ENCODE measurements around the gene DDOST.

Gene DDOST

DNA sequence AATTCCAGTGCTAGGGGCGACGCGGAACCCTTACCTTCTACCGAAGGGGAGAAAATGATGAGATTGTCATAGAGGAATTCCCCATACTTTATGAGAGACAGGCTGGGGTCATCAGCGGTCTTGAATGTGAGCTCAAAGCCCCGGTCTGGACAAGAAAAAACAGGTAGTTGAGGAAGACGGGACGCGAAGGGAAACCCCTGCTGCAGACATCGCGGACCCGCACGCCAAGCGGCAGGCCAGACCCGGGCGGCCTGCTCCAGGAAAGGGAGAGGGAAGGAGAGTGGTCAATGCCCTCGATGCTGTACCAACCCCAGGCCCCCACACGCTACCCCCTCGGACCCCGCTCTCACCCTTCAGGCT is 342 bp downstream of the DDOST start:
- peaks cover 10% of the 10 kb centered on the region for H3K4me1 ChIP-seq (ENCODE audit: insufficient read depth, low read length)
- H3K9ac ChIP-seq (ENCODE audit: low read depth, low read length), result peak overlapping the region; percentile 64
- H3K9me3 ChIP-seq (ENCODE audit: control insufficient read depth, insufficient read depth, low read length), result no peaks in the 10 kb centered on the region

GRCh38 chr1:20660363-20660762 is 806 bp downstream of the DDOST start:
- Histone ChIP-seq H3K9ac (ENCODE audit: low read depth, low read length) (peak overlapping the region; percentile 64), H3K36me3 (ENCODE audit: insufficient read depth, low read length) (peaks cover 16% of the 10 kb centered on the region), H3K9me3 (ENCODE audit: control insufficient read depth, insufficient read depth, low read length) (no peaks in the 10 kb centered on the region), H3K4me1 (ENCODE audit: insufficient read depth, low read length) (peaks cover 7% of the 10 kb centered on the region)

More for the DNA sequence above, 342 bp downstream of the DDOST start:
- H3K36me3 ChIP-seq (ENCODE audit: insufficient read depth, low read length), result peaks cover 11% of the 10 kb centered on the region

DNA sequence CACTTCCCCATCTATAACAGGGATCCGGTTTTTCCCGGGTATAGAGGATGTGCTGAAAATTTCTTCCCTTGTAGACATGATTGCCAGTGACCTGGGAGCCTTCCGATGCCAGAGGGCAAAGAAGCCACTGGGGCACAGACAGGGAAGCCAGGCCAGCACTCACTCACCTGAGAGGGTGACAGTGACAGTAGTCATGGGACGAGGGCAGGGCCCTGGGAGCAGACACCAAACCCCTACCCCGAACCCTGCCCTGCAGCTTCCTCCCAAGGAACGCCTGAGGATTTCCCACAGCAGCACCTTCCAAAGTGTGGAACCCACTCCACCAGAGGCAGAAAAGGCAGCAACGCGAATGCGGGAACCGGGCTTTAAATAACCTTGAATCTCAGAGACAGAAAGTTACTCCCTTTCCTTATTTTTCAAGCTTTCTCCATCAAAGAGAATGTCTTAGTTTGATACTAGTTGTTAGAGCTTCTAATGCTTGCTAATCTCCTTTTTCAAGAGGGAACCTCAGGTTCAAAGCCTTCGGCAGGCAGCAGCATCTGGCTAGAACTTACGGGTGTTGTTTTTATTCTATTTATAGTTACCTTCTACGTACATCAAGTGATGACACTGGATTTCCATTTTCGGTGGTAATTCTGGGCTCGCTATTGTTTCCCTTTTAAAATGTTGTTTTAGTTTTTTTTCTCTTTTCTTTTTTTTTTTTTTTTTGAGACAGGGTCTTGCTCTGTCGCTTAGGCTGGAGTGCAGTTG is 2.8 kb downstream of the DDOST start:
- Histone ChIP-seq H3K9ac (ENCODE audit: low read depth, low read length) (no peak overlapping the region), H3K4me1 (ENCODE audit: insufficient read depth, low read length) (peaks cover 7% of the 10 kb centered on the region), H3K36me3 (ENCODE audit: insufficient read depth, low read length) (peaks cover 25% of the 10 kb centered on the region), H3K9me3 (ENCODE audit: control insufficient read depth, insufficient read depth, low read length) (no peaks in the 10 kb centered on the region)

- H3K9me3 ChIP-seq (ENCODE audit: control insufficient read depth, insufficient read depth, low read length), result no peaks in the 10 kb centered on the region
- H3K4me1 ChIP-seq (ENCODE audit: insufficient read depth, low read length), result peaks cover 7% of the 10 kb centered on the region
- H3K36me3 ChIP-seq (ENCODE audit: insufficient read depth, low read length), result peaks cover 36% of the 10 kb centered on the region
- no peak overlapping the region for H3K9ac ChIP-seq (ENCODE audit: low read depth, low read length)
Measured at GRCh38 chr1:20657024-20657423, 4.1 kb downstream of the DDOST start.

GRCh38 chr1:20654104-20654690 is 7.0 kb downstream of the DDOST start:
- Histone ChIP-seq H3K36me3 (ENCODE audit: insufficient read depth, low read length) (peaks cover 33% of the 10 kb centered on the region), H3K9ac (ENCODE audit: low read depth, low read length) (no peak overlapping the region), H3K9me3 (ENCODE audit: control insufficient read depth, insufficient read depth, low read length) (no peaks in the 10 kb centered on the region), H3K4me1 (ENCODE audit: insufficient read depth, low read length) (no peaks in the 10 kb centered on the region)

- Histone ChIP-seq H3K9ac (ENCODE audit: low read depth, low read length) (no peak overlapping the region), H3K9me3 (ENCODE audit: control insufficient read depth, insufficient read depth, low read length) (no peaks in the 10 kb centered on the region), H3K4me1 (ENCODE audit: insufficient read depth, low read length) (no peaks in the 10 kb centered on the region), H3K36me3 (ENCODE audit: insufficient read depth, low read length) (peaks cover 30% of the 10 kb centered on the region)
Measured at GRCh38 chr1:20652300-20652699, 8.9 kb downstream of the DDOST start.

DNA sequence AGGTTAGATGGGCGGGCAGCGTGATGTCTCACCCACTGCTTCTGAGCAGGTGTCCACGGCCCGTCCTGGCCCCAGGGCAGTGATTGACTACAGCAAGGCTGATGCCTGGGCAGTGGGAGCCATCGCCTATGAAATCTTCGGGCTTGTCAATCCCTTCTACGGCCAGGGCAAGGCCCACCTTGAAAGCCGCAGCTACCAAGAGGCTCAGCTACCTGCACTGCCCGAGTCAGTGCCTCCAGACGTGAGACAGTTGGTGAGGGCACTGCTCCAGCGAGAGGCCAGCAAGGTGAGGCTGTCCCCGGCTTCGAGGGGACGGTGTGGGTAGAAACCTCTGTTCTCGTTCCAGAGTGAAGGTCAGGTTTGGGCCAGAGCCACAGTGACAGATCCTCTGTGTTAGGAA is 12.2 kb downstream of the DDOST start:
- peaks cover 14% of the 10 kb centered on the region for H3K36me3 ChIP-seq (ENCODE audit: insufficient read depth, low read length)
- H3K9ac ChIP-seq (ENCODE audit: low read depth, low read length), result no peak overlapping the region
- no peaks in the 10 kb centered on the region for H3K4me1 ChIP-seq (ENCODE audit: insufficient read depth, low read length)
- H3K9me3 ChIP-seq (ENCODE audit: control insufficient read depth, insufficient read depth, low read length), result no peaks in the 10 kb centered on the region

DNA sequence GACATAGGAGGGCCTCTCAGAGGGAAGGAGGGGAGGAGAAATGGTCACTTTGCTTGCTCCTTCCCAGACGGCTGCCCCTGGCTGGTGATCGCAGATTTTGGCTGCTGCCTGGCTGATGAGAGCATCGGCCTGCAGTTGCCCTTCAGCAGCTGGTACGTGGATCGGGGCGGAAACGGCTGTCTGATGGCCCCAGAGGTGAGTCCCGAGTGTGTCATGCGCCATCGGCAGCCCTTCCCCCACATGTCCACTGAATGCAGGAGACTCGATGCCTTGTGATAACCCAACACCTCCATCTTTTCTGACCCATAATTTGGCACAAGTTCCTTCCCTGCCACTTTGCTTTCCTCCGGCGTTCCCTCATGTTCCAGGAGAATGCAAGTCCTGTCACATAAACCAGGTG is 12.7 kb downstream of the DDOST start:
- no peaks in the 10 kb centered on the region for H3K9me3 ChIP-seq (ENCODE audit: control insufficient read depth, insufficient read depth, low read length)
- peaks cover 12% of the 10 kb centered on the region for H3K36me3 ChIP-seq (ENCODE audit: insufficient read depth, low read length)
- no peak overlapping the region for H3K9ac ChIP-seq (ENCODE audit: low read depth, low read length)
- H3K4me1 ChIP-seq (ENCODE audit: insufficient read depth, low read length), result no peaks in the 10 kb centered on the region

- no peaks in the 10 kb centered on the region; the same call in 1 of the 2 replicates for H3K36me3 ChIP-seq (ENCODE audit: insufficient read depth, low read length)
- H3K4me1 ChIP-seq (ENCODE audit: insufficient read depth, low read length), result peaks cover 7% of the 10 kb centered on the region; the same call in 1 of the 2 replicates
- H3K9me3 ChIP-seq (ENCODE audit: control insufficient read depth, insufficient read depth, low read length), result no peaks in the 10 kb centered on the region
- no peak overlapping the region for H3K9ac ChIP-seq (ENCODE audit: low read depth, low read length)
Measured at GRCh38 chr1:20645414-20645813, 15.8 kb downstream of the DDOST start.

- Histone ChIP-seq H3K9ac (ENCODE audit: low read depth, low read length) (no peak overlapping the region), H3K9me3 (ENCODE audit: control insufficient read depth, insufficient read depth, low read length) (no peaks in the 10 kb centered on the region), H3K36me3 (ENCODE audit: insufficient read depth, low read length) (no peaks in the 10 kb centered on the region), H3K4me1 (ENCODE audit: insufficient read depth, low read length) (peaks cover 7% of the 10 kb centered on the region; the same call in 1 of the 2 replicates)
Measured at GRCh38 chr1:20644416-20644815, 16.8 kb downstream of the DDOST start.

DNA sequence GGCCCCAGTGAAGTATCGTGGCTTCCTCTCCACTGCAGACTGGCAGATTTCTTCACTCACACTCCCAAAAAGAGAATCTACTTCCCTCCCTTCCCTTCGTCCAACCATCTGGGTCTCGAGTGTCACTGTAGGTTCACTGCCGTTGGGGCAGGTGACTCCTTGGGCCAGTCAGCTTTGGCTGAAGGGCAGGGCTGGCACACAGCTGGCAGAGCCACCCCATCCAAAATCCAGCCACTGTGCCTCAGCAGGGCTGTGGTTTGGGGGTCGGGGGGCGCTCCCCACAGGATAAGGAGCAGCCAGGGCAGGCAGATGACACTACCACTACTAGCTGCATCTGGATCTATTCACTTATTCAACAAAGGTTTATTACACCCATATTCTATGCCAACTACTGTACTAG is 18.1 kb downstream of the DDOST start:
- H3K9ac ChIP-seq (ENCODE audit: low read depth, low read length), result no peak overlapping the region

GRCh38 chr1:20641975-20642374 is 19.2 kb downstream of the DDOST start:
- Histone ChIP-seq H3K9ac (ENCODE audit: low read depth, low read length) (no peak overlapping the region), H3K9me3 (ENCODE audit: control insufficient read depth, insufficient read depth, low read length) (no peaks in the 10 kb centered on the region), H3K36me3 (ENCODE audit: insufficient read depth, low read length) (0 out of 2 replicates have a peak, but pooled peaks cover 7% of the 10 kb centered on the region), H3K4me1 (ENCODE audit: insufficient read depth, low read length) (peaks cover 7% of the 10 kb centered on the region; the same call in 1 of the 2 replicates)

More for the DNA sequence above, 18.1 kb downstream of the DDOST start:
- 0 out of 2 replicates have a peak, but pooled peaks cover 5% of the 10 kb centered on the region for H3K36me3 ChIP-seq (ENCODE audit: insufficient read depth, low read length)
- H3K4me1 ChIP-seq (ENCODE audit: insufficient read depth, low read length), result peaks cover 7% of the 10 kb centered on the region; the same call in 1 of the 2 replicates
- H3K9me3 ChIP-seq (ENCODE audit: control insufficient read depth, insufficient read depth, low read length), result no peaks in the 10 kb centered on the region

GRCh38 chr1:20640183-20640597 is 21.0 kb downstream of the DDOST start:
- 0 out of 2 replicates have a peak, but pooled peaks cover 7% of the 10 kb centered on the region for H3K36me3 ChIP-seq (ENCODE audit: insufficient read depth, low read length)
- no peak overlapping the region for H3K9ac ChIP-seq (ENCODE audit: low read depth, low read length)
- no peaks in the 10 kb centered on the region for H3K9me3 ChIP-seq (ENCODE audit: control insufficient read depth, insufficient read depth, low read length)
- H3K4me1 ChIP-seq (ENCODE audit: insufficient read depth, low read length), result peaks cover 7% of the 10 kb centered on the region; the same call in 1 of the 2 replicates

DNA sequence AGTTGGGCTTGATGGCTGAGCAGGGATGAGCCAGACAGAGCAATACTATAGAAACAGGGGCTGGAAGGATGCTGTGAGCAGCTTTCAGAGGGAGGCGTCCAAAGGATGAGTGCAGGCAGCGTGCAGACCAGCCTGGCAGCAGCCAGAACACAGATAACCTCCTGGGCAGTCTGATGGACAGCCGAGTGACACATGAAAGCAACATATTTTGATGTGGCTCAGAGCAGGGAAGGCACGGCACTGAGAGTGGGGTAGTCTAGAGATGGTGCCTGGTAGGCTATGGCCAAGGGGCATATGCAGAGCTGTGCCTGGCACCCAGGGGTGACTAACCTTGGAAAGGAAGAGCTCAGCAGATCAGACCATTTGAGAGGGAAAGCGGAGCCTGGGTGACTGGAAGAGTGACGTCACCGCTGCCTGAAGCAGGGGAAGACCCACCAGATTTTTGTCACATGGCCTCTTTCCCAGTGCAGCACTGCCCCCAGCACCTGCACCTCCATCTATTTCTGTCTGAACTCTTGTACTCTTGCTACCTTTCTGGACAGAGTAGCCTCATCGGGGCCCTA is 24.3 kb downstream of the DDOST start:
- Histone ChIP-seq H3K9me3 (ENCODE audit: control insufficient read depth, insufficient read depth, low read length) (no peaks in the 10 kb centered on the region), H3K9ac (ENCODE audit: low read depth, low read length) (no peak overlapping the region), H3K36me3 (ENCODE audit: insufficient read depth, low read length) (0 out of 2 replicates have a peak, but pooled peaks cover 7% of the 10 kb centered on the region), H3K4me1 (ENCODE audit: insufficient read depth, low read length) (0 out of 2 replicates have a peak, but pooled peaks cover 2% of the 10 kb centered on the region)

All from ES-I3 (cell line).